Type B pancreatic cell (in vitro differentiated cells): ENCODE data around the gene GGA2. TPM values are rescaled to one million over a fixed set of nuclear protein-coding genes. Genes with fewer than 3 reads are reported as not detected.

Source experiments
- DNase-seq: peaks from one replicate; pipeline ENCODE4 v3.0.0; 2021; ENCODE audit warnings: mixed read lengths; ENCODE audit not compliant: unreplicated experiment; ENCODE audit errors: extremely low spot score
- H3K27ac Mint-ChIP-seq: 2 replicates; pipeline ENCODE4 v1.8.0; 2021; ENCODE audit warnings: mild to moderate bottlenecking, mixed read lengths
- H3K27me3 Mint-ChIP-seq: 2 replicates; pipeline ENCODE4 v1.8.0; 2021; ENCODE audit warnings: mixed read lengths
- H3K36me3 Mint-ChIP-seq: 2 replicates; pipeline ENCODE4 v1.8.0; 2021; ENCODE audit warnings: mixed read lengths
- H3K4me1 Mint-ChIP-seq: one replicate; pipeline ENCODE4 v1.8.0; 2021; ENCODE audit warnings: mixed read lengths; ENCODE audit not compliant: unreplicated experiment
- H3K4me3 Mint-ChIP-seq: 2 replicates; pipeline ENCODE4 v1.8.0; 2021; ENCODE audit warnings: mild to moderate bottlenecking, mixed read lengths
- H3K9me3 Mint-ChIP-seq: 2 replicates; pipeline ENCODE4 v1.8.0; 2021; ENCODE audit warnings: mixed read lengths
- CTCF ChIP-seq: fragments of 200-600 bp; sonication (generic); conservative IDR thresholded peaks from 2 replicates; pipeline ENCODE4 v1.5.0; 2021; ENCODE audit warnings: antibody characterized with exemption, mild to moderate bottlenecking
- total RNA-seq: library from RNA; stranded (reverse); gene quantifications from 2 replicates; pipeline ENCODE4 v1.2.1, GENCODE V29; 2021; ENCODE audit warnings: low replicate concordance

GGA2 gene
- total RNA-seq, 1 donor from 2014 or later = 105 TPM

GRCh38 chr16:23424292-23424958 lies 85.9 kb downstream of the GGA2 start:
- Mint-ChIP-seq H3K27me3 (no peaks in the 10 kb centered on the region), H3K9me3 (no peaks in the 10 kb centered on the region), H3K4me3 (no peak overlapping the region), H3K36me3 (peaks cover 13% of the 10 kb centered on the region), H3K4me1 (no peaks in the 10 kb centered on the region), H3K27ac (no peak overlapping the region)
- DNase-seq = no peak
- TF ChIP-seq CTCF = no peak

DNA sequence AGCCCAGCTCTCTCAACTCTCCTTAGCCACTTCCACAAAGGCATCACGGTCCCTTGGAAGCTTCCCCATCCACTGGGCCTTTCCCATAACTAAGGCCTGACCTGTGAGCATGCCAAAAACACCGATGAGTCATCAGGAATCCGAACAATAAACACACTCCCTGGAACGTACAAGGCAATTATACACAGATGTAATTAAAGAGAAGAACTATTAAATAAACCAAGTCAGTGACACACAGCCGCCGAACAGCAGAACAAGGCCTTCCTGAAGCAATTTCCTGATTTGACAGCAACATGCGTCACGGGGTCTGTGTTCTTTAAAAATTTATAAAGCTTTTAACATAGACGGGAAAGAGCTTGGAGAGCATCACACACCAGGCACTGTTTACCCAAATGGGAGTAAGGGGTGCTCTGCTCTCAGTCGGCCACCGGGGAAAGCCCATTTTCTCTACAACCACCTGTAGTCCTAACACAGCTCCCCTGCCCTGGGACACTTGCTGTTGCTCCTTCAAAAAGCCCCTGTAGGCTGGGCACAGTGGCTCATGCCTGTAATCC lies 86.7 kb downstream of the GGA2 start:
- H3K4me3 Mint-ChIP-seq = no peak overlapping the region
- no peak for DNase-seq
- no peaks in the 10 kb centered on the region for H3K4me1 Mint-ChIP-seq
- peak; percentile 19 for TF ChIP-seq CTCF
- no peaks in the 10 kb centered on the region for H3K27me3 Mint-ChIP-seq
- peaks cover 13% of the 10 kb centered on the region for H3K36me3 Mint-ChIP-seq
- no peaks in the 10 kb centered on the region for H3K9me3 Mint-ChIP-seq
- H3K27ac Mint-ChIP-seq = no peak overlapping the region

- DNase-seq = no peak
- H3K27ac Mint-ChIP-seq = peak overlapping the region; percentile 50
- H3K4me1 Mint-ChIP-seq = no peaks in the 10 kb centered on the region
- H3K27me3 Mint-ChIP-seq = no peaks in the 10 kb centered on the region
- no peak overlapping the region for H3K4me3 Mint-ChIP-seq
- no peaks in the 10 kb centered on the region for H3K9me3 Mint-ChIP-seq
- H3K36me3 Mint-ChIP-seq = peaks cover 20% of the 10 kb centered on the region
- TF ChIP-seq CTCF = no peak
Measured at GRCh38 chr16:23420011-23420410, 90.3 kb downstream of the GGA2 start.

DNA sequence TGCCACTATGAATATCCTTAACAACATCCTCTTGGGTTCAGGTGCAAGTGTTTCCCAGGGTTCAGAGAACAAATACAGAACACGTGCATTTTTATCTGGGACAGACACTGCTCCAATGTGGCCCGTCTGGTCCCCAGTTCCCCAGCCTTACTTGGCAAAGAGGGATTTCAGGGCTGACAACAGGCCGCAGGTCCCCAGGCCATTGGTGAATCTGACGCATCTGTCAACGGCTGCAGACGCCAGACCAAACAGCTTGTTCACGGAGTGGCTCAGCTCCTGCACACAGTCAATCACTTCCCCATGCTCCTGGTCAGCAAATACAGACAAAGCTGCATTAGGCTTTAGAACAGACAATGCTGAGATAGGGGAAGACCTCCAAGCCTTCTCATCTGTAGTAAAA lies 93.5 kb downstream of the GGA2 start:
- no peak overlapping the region for H3K27ac Mint-ChIP-seq
- no peaks in the 10 kb centered on the region for H3K4me1 Mint-ChIP-seq
- TF ChIP-seq CTCF = no peak
- H3K27me3 Mint-ChIP-seq = no peaks in the 10 kb centered on the region
- H3K9me3 Mint-ChIP-seq = no peaks in the 10 kb centered on the region
- no peak for DNase-seq
- no peak overlapping the region for H3K4me3 Mint-ChIP-seq
- H3K36me3 Mint-ChIP-seq = peaks cover 16% of the 10 kb centered on the region

DNA sequence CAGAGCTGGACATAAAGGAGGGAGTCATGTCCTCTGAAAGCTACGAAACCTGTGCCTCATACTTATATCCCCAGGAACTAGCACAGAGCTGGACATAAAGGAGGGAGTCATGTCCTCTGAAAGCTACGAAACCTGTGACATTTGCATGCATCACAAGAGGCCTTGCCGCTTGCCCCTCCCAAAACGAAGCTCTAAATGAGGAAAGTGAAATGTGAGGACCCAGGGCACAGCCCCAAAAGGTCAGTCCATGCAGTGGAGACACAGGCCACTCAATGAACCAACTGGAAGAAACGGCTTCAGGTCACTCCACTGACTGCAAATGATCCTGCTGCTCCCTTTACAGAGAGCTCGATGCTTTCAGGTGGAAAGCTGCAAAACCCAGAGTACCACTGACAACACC lies 95.6 kb downstream of the GGA2 start:
- Mint-ChIP-seq H3K27ac (no peak overlapping the region), H3K36me3 (peaks cover 29% of the 10 kb centered on the region), H3K9me3 (no peaks in the 10 kb centered on the region), H3K27me3 (no peaks in the 10 kb centered on the region), H3K4me1 (no peaks in the 10 kb centered on the region), H3K4me3 (no peak overlapping the region)
- no peak for DNase-seq
- no peak for TF ChIP-seq CTCF

Other genes starting within 250 kb of the GGA2 start
- gene SCNN1B, start 208.2 kb downstream of the GGA2 start, total RNA-seq = 4.2 and 4.3 TPM in 2 replicates
- 24.0 and 29.3 TPM in 2 replicates for gene COG7, start 57.3 kb downstream of the GGA2 start, total RNA-seq
- 24.4 and 25.3 TPM in 2 replicates for gene EARS2, start 46.9 kb upstream of the GGA2 start, total RNA-seq
- 91.9 and 97.6 TPM in 2 replicates for gene UBFD1, start 47.2 kb upstream of the GGA2 start, total RNA-seq
- 86.3 and 103 TPM in 2 replicates for gene NDUFAB1, start 85.8 kb upstream of the GGA2 start, total RNA-seq
- 14.0 and 19.3 TPM in 2 replicates for gene PALB2, start 130.8 kb upstream of the GGA2 start, total RNA-seq
- 77.8 and 78.3 TPM in 2 replicates for gene DCTN5, start 131.0 kb upstream of the GGA2 start, total RNA-seq
- 21.6 and 67.2 TPM in 2 replicates for gene PLK1, start 168.4 kb upstream of the GGA2 start, total RNA-seq
- gene ERN2, start 202.7 kb upstream of the GGA2 start, total RNA-seq = 0.64 and 3.1 TPM in 2 replicates
- 0.17 and 1.0 TPM in 2 replicates for gene CHP2, start 244.5 kb upstream of the GGA2 start, total RNA-seq